Adipose tissue (tissue), 3 donors: ENCODE results near the gene SCRN2. TPM values are rescaled to one million over a fixed set of nuclear protein-coding genes. Genes with fewer than 3 reads are reported as not detected.

Source experiments
- H3K27ac ChIP-seq: one replicate; pipeline ENCODE4 v1.5.1; 2013; ENCODE audit warnings: low read depth, low read length
- WGBS, 3 donors: extraction: QIAGEN DNeasy Blood & Tissue Kit; methylation state at CpG; one replicate each; pipeline ENCODE4 v1.1.7; 2013; 5-methylcytosine and 5-hydroxymethylcytosine counted together
- polyA plus RNA-seq, 3 donors: library from polyadenylated mRNA; stranded (reverse); fragments of 200-250 nt; gene quantifications; one replicate each; pipeline ENCODE4 v1.2.3, GENCODE V29; 2013
- donor health status: healthy with polysubstance abuse.
- donor health status: Bipolar disorder and iron deficiency.
- donor health status: healthy.

Gene SCRN2
- polyA plus RNA-seq, 3 donors, result 37.9 to 181 (median 89.5) TPM

DNA sequence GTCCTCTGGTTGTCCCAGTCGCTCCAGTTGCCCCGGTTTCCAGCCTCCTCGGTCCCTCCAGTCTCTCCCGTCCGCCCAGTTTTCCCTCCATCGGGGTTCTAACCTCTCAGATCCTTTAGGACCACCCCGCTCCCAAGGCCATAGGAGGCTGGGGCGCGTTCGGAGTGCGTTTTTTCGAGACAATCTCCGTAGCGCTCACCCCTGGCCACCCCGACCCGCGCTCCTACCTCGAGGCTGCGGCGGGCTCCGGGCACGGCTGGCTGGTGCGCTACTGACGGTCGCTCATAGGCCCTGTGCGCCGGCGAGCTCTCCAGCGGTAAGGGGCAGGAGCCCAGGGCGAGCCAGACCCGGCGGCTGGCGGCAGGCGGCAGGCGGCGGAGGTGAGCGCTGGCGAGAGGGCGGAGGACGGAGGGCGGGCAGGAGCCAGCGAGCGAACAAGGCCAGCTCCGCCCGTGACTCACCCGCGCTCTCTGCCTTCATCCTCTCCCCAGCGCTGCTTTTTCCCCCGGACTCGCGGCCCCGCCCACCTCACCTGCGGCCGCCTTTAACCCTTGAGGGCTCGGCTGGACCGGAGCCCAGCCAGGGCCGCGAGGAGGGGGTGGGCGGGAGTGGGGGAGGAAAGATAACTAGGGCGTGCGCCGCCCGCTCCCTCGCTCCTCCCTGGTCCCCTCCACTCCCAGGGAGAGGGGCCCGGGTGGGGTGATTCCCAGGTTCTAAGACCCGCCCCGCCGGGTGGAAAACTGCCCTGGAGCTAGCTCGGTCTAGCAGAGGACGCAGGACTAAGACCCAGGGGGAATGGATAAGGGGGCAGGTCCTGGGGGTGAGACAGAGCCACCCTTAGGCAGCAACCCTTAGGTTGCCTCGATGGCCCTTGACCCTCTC lies 9.9 kb upstream of the SCRN2 start, which contains the start of gene SP6:
TSS of gene SP6 (minus strand) at position 472 of the 882 bp plus-strand sequence. CDS start 2,734 bp downstream, outside the sequence.
- no peak within 1 kb of the TSS for H3K27ac ChIP-seq
- WGBS, 3 donors, result 6 to 8% (median 8%) methylated on average over 53 to 71 of the region's 71 CpGs

DNA sequence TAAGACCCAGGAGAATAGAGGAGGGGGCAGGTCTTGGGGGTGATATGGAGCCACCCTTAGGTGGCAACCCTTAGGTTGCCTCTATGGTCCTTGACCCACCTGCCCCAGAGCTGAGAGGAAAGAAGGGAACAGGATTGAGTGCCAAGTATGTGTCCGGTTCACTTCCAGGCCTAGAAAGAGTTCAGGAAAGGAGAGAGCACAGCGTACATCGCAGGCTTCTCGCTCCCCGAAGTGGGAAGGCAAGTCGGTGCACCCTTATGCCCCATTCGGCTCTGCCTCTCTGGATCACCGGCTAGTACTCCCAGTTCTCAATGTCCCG lies 9.3 kb upstream of the SCRN2 start:
- 49 to 67% (median 66%) methylated on average over 9 of the region's 9 CpGs for WGBS, 3 donors
- no peak overlapping the region for H3K27ac ChIP-seq

DNA sequence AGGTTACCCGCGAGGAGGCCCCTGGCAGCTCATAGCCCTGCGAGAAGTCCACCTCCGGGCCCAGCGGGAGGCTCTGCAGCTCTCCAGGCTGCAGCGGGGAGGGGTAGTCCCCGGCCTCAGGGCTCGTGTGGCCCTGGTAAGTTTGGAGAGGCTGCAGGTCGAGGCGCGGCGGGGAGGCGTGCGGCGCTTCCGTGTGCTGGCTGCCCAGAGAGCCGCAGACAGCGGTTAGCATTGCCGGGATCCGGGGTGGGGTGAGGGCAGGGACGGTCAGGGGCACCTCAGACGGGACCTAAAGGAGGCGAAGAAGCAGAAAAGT lies 7.1 kb upstream of the SCRN2 start:
- no peak overlapping the region for H3K27ac ChIP-seq
- 38 to 66% (median 50%) methylated on average over 23 of the region's 23 CpGs for WGBS, 3 donors

DNA sequence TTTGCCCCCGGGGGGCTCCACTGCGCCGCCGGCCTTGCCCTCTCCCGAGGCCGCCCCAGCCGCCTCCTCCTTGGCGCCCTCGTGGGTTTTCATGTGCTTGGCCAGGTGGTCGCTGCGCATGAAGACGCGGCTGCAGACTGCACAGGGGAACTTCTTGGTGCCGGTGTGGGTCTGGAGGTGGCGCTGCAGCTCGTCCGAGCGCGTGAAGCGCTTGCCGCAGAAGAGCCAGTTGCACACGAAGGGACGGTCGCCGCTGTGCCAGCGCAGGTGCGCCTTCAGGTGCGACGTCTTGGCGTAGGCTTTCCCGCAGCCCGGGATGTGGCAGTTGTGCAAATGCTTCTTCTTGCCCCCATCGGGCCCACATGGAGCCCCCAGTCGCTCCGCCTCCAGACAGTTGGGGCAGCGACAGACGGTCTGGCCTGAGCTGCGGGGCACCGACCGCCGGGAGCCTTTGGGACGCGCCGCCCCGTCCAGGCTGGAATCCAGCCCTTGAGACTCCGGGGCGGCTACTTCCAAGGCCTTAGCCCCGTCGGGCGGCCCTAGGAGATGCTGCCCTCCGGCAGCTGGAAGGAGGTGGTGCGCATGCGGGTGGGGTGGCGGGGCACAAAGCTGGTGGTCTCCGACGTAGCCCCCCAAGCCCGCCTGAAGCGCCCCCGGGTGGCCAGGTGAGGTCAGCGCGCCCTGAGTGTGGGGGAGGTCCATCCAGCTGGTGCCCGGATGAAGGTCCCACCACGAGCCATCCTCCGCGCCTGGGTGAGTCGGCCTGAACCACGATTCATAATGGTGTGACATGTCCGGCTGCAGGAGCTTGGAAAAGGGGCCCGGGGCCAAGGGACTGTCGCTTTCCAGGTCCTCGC lies 6.5 kb upstream of the SCRN2 start:
- 14 to 39% (median 30%) methylated on average over 59 to 71 of the region's 71 CpGs for WGBS, 3 donors
- no peak overlapping the region for H3K27ac ChIP-seq

DNA sequence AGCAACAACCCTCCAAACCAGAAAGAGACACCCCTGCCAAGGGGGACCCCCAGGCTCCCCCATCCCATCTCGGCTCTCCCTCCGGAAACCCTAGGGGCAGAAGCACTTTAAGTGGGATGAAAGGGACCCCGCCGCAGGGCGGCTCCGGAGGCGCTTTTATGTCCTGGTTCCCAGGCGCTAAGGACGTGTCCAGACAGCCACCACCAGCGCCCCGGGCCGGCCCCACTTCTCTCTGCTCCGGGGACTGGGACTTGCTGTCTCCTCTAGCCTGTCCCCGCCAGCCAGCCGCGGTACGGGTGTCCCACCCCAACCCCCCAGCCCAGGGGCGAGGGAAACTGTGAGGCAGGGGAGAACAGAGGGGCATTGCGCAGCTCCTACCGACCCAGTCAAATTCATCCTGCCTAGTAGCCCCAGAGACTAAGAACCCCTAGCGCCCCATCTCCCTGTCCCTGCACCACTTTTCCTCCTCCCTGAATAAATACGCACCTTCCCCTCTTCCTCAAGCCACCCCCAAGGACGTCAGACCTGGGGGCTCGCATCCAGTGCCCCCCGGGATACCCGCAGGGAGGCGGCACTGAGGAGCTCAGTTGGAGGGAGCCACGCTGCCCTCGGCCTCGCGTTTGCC lies 5.8 kb upstream of the SCRN2 start:
- H3K27ac ChIP-seq, result no peak overlapping the region
- WGBS, 3 donors, result 11 to 34% (median 19%) methylated on average over 31 of the region's 31 CpGs

DNA sequence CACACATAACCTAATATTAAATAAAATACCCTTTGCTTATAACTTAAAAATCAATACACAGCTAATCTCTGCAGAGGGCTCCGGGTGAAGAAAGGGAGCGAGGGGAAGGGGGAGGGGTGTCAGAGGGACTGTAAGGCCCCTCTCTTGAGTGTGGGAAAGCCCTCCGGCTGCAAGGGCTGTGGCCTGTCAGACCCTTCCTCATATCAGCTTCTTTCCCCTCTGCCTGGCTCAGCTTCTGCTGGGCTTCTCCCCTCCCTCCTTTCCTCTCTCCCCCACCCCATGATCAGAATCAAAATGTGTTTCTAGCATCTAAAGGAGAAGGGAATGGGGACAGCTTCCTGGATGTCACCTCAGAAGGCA lies 4.6 kb upstream of the SCRN2 start:
- 63 to 81% (median 80%) methylated on average over 3 of the region's 3 CpGs for WGBS, 3 donors
- no peak overlapping the region for H3K27ac ChIP-seq

DNA sequence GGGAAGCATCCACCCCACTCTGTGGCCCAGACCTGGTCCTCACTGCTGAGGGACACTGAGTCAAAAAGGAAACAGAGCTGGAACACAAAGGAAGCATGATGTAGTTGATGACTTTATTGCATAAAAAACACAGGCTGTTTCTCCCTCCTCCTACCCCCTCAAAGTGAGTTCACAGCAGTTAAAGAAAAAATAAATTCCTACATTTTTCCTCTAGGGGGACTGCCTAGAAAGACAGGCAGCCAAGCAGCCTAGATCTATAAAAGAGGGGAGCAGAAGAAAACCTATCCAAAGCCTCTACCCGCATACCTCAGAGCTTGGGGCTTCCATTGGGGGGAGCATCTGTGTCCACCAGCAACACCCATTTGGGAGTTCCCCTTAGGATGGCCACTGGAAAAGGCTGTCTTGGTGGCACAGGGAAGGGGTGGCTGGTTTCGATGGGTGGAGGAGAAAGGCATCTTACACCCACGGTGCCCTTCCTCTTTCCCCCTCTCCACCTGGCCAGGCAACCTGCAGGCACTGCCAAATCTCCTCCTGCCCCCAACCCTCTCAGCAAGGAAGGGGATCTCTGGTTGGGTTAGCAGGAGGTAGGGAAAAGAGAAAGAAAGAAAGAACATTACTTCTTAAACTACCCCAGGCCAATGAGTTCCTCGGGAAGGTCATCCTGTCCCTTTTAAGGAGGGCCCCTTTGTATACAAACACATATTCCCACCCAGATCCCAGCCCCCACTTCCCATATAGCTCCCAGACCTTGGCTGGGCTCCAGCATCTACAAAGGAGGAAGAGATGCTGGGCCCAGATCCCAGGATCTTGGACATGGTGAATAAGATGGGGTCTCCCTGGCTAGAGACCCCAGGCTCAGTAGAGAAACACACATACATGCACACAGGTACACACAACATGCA lies 4.0 kb upstream of the SCRN2 start:
- no peak overlapping the region for H3K27ac ChIP-seq
- 60 to 73% (median 72%) methylated on average over 4 of the region's 4 CpGs for WGBS, 3 donors

DNA sequence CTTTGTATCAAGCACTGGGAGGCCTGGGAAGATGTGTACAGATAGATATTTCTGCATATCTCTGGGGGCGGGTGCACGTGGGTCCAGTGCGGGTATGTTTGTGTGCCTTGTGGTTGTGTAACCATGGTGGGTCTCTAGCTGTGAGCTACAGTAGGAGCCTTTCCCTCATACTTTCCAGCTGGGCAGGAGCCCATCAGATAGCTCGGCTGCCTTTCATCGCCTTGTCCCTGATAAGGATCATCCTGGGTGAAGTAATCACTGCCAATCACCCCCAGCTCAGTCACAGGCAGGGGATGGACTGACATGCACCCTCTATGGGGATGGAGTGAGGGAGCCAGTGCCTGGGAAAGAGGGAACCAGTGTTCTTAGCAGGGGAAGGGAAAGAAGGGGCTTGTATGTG lies 3.2 kb upstream of the SCRN2 start:
- no peak overlapping the region for H3K27ac ChIP-seq
- 51 to 74% (median 72%) methylated on average over 5 of the region's 5 CpGs for WGBS, 3 donors

DNA sequence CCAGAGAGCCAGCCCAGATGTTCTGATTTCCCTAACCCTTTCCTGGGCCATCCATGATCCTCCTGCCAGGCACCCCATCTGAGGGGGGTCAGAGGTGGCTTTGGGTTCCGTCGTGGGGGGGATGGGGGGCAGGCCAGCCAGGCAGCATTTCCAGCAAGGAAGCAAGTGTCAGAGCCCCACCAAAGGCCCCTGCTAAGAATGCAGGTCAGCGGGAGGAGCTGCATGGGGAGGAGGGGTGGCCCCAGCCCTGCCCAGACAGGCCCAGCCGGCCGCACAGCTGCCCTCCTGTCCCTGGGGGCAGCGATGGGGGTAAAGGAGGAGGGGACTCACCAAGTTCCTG lies 2.3 kb upstream of the SCRN2 start:
- H3K27ac ChIP-seq, result no peak overlapping the region
- 28 to 44% (median 28%) methylated on average over 6 of the region's 6 CpGs for WGBS, 3 donors

DNA sequence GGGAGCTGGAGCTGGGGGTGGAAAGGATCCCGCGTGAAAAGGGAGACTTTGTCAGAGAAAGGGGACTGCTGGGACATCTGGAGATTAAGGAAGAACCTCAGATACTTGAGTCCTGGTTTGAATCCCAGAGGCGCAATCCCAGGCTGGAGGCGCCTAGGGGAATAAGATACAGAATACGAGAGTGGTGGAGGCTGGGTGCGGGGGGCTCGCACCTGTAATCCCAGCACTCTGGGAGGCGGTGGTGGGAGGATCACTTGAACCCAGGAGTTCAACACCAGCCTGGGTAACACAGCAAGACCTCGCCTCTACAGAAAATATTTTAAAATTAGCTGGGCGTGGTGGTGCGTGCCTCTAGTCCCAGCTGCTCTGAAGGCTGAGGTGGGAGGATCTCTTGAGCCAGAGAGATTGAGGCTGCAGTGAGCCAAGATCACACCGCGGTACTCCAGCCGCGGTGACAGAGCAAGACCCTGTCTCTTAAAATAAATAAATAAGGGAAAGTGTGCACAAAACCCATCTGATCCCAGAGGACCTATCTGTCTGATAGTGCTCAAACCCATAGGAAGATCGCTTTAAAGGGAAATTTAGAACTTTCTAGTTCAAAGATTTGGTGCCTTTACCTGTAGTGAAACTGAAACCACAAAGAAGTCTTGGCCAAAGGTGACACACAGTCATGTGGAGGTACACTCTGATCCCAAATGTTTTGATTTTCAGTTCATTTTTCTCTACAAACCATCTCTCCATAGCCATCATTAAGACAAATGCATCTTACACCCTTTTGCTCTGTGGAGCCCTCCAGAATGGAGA lies 617 bp upstream of the SCRN2 start:
- 65 to 69% (median 67%) methylated on average over 16 of the region's 16 CpGs for WGBS, 3 donors
- no peak overlapping the region for H3K27ac ChIP-seq

DNA sequence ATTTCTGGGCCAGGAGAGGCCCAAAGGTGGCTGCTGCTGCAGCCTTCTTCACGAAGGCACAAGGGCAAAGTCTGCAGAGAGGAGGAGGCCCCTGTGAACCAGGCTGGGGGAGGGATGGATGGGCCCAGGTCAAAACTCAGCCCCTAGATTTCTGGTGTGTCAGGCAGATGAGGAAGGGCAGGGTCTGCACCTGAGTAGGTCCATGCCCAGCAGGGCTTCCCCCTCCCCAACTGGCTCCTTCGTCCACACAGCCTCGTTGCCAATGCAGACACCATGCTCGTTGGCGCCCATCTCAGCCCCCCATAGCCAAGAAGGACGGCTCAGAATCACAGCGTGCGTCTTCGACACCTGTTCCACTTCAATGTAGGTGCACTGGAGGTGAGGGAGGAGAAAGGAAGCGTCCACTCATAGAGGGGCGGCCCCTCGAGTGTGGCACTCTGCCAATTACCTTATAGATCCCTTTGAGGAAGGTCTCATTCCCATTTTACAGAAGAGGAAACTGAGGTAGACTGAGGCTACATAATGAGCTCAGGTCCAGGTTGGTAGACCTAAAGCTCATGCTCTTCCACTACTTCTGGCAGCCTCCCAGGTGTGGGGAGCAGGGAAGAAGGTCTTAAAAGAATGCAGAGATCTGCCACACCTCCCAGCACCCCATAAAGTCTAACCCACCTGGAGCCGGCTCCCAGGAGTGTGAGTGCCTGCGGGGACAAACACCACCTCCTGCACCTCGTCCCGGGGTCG lies 902 bp downstream of the SCRN2 start:
- no peak overlapping the region for H3K27ac ChIP-seq
- WGBS, 3 donors, result 30 to 50% (median 47%) methylated on average over 17 of the region's 17 CpGs

DNA sequence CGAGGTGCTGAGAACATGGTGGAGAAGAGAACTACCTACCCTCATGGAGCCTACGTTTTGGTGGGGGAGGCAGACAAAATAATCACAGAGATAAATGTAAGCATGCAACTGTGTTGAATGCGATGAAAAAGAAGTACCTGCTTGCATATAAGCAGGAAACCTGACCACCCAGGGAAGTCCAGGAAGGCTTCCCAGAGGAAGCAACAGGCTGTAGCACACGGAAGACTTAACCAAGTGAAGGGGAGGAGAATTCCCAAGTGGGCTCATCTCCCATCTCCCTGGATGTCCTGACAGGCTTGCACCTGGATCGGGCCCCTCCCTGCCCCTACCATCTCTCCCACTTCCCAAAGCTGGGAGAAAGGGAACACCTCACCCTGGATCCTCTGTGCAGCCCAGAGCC lies 2.0 kb downstream of the SCRN2 start:
- 84 to 96% (median 88%) methylated on average over 5 of the region's 5 CpGs for WGBS, 3 donors
- no peak overlapping the region for H3K27ac ChIP-seq

DNA sequence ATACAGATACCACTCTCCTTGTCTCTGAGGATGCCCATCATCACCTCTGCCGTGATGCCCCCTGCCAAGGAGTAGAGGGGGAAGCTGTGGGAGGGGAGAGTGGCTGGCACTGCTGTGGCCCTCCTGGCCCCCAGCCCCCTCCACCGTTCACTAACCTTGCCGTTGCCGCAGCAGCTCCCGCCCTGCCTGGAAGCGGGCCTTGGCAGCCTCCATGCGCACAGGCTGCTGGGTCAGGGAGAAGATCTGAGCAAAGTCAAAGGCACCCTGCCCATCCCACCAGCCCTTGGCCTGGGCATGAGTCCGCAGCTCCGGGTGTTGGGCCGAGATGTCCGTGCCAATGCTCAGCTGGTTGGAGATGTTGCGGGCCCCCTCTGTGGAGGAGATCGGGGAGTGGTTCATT lies 2.4 kb downstream of the SCRN2 start:
- WGBS, 3 donors, result 90 to 94% (median 90%) methylated on average over 13 of the region's 13 CpGs
- H3K27ac ChIP-seq, result no peak overlapping the region

DNA sequence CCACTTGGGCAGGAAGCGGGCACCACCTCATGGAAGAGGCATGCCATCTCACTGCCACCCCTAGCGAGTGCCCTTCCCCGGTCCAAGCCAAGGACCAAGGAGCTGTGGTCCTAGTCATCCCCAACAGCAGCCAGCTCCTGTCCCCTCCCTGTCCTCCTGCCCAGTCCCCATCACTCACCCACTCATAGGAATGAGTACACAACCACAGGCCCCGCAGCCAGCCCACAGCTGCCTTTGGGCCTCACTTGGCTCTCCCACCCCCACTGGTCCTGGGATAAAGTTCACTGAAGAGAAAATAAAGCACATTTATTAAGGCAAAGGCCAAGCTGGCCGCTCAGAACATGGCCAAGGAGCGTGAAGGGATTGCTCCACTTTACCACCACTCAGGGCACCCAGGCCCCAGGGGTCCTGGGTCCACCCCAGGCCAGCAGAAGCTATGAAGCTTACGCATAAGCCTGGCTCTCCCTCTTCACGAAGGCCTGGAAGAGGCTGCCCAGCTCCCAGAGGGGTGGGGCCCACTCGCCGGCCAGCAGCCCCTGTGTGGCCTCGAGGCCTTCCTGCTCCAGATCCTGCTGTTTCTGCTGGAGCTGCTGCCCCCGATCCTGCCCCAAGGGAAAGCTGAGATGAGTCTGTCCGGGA lies 3.6 kb downstream of the SCRN2 start:
- 46 to 82% (median 59%) methylated on average over 13 of the region's 13 CpGs for WGBS, 3 donors
- H3K27ac ChIP-seq, result no peak overlapping the region

DNA sequence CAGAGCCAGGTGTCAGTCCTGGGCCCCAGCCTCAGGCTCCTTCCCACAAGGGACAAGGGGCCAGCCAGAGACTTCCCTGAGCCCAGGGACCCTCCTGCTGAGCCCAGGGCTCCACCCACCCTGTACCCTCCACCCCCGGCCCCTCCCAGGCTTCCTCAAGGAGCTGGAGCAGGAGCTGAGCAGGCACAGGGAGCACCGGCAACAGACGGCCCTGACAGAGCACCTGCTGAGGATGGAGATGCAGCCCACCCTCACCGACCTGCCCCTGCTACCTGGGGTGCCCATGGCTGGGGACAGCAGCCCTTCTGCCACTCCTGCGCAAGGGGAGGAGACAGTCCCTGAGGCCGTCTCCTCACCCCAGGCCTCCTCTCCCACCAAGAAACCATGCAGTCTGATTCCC lies 4.5 kb downstream of the SCRN2 start:
- no peak overlapping the region for H3K27ac ChIP-seq
- WGBS, 3 donors, result 81 to 94% (median 84%) methylated on average over 5 to 6 of the region's 6 CpGs

DNA sequence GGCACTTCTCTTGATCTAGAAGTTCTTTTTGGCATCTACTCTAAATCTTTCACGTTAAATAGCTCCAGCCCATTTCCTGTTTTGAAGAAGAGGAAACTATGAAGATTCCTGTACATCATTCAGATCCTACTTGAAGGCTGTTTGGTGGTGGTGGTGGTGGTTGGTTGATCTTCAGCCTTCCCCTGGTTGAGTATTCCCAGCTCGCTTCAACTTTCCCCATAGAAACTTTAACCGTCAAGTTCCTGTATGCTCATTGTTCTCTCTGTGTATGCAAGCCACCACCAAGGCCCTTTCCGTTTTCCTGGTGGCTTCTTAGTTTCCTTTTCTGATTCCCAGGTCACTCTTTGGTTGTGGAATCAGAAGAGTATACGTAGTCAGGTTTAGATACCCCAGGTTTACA lies 6.3 kb downstream of the SCRN2 start:
- 41 to 61% (median 49%) methylated on average over 5 of the region's 5 CpGs for WGBS, 3 donors
- no peak overlapping the region for H3K27ac ChIP-seq

DNA sequence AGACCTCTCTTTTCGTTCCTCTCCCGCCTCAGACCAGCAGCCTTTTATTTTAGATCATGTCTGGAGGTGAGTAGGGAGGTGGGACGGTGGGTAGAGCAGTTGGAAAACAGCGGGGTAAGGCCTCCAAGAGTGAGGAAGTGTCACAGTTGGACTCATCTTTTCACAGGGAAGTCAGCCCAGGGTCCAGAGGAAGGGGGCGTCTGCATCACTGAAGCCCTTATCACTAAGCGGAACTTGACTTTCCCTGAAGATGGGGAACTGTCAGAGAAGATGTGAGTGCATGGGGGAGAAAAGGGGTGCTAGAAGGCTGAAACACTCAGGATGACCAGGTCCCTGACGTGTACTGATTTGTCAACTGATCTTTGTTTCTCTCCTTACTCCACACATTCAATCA lies 9.1 kb downstream of the SCRN2 start:
- no peak overlapping the region for H3K27ac ChIP-seq
- WGBS, 3 donors, result 8 to 12% (median 8%) methylated on average over 7 of the region's 7 CpGs
